GM12875 (cell line): ENCODE measurements around the gene KRTAP13-1.

Experiments
- H3K4me3 ChIP-seq: one replicate; pipeline ENCODE4 v1.5.1; 2011; ENCODE audit warnings: low read depth, low read length, control low read depth
- CTCF ChIP-seq: IDR thresholded peaks from 2 replicates; pipeline ENCODE4 v1.5.1; 2011; ENCODE audit warnings: low read depth, mild to moderate bottlenecking, control low read depth, inconsistent platforms, low read length, moderate library complexity, borderline replicate concordance; ENCODE audit not compliant: insufficient read depth

KRTAP13-1 gene

GRCh38 chr21:30395731-30396130 lies at the start of gene KRTAP13-1:
TSS of gene KRTAP13-1 (plus strand) at chr21:30396031. CDS start at chr21:30396087, 56 bp downstream.
- no peak for TF ChIP-seq CTCF
- H3K4me3 ChIP-seq = no peak within 1 kb of the TSS

GRCh38 chr21:30348506-30348905 lies 47.3 kb upstream of the KRTAP13-1 start, which contains the start of gene KRTAP23-1:
TSS of gene KRTAP23-1 (minus strand) at chr21:30348606. CDS start at chr21:30348606, 0 bp downstream.
- H3K4me3 ChIP-seq = no peak within 1 kb of the TSS
- no peak for TF ChIP-seq CTCF

- H3K4me3 ChIP-seq = no peak overlapping the region
- TF ChIP-seq CTCF = no peak
Measured at GRCh38 chr21:30349572-30349971, 46.3 kb upstream of the KRTAP13-1 start.

GRCh38 chr21:30351534-30351933 lies 44.3 kb upstream of the KRTAP13-1 start:
- no peak for TF ChIP-seq CTCF
- H3K4me3 ChIP-seq = no peak overlapping the region

GRCh38 chr21:30354308-30355005 lies 41.4 kb upstream of the KRTAP13-1 start:
- H3K4me3 ChIP-seq = no peak overlapping the region

GRCh38 chr21:30355906-30356305 lies 39.9 kb upstream of the KRTAP13-1 start:
- TF ChIP-seq CTCF = no peak
- no peak overlapping the region for H3K4me3 ChIP-seq

More at GRCh38 chr21:30354308-30355005, 41.4 kb upstream of the KRTAP13-1 start:
- TF ChIP-seq CTCF = no peak

GRCh38 chr21:30372139-30372770 lies 23.6 kb upstream of the KRTAP13-1 start, which contains the start of gene KRTAP13-2:
TSS of gene KRTAP13-2 (minus strand) at chr21:30372271. CDS start at chr21:30372213, 58 bp downstream.
- H3K4me3 ChIP-seq = no peak within 1 kb of the TSS
- no peak for TF ChIP-seq CTCF
